A673 (cell line): ENCODE data around the gene ZNF358.

Source experiments
- EZH2 ChIP-seq: fragments of 200-600 bp; sonication (generic); IDR thresholded peaks from 2 replicates; pipeline ENCODE4 v1.6.1; 2017; ENCODE audit warnings: borderline replicate concordance, low read depth, mild to moderate bottlenecking, mixed read lengths, antibody characterized with exemption, low read length; ENCODE audit not compliant: poor library complexity, severe bottlenecking
- TF ChIP-seq, protein P1 (sequence below): fragments of 300-800, 200-600 bp; sonication (generic); conservative IDR thresholded peaks from 2 replicates; pipeline ENCODE4 v1.5.1; 2017; ENCODE audit warnings: low read depth, mild to moderate bottlenecking, antibody characterized with exemption, low read length, moderate library complexity, mixed read lengths

DNA sequence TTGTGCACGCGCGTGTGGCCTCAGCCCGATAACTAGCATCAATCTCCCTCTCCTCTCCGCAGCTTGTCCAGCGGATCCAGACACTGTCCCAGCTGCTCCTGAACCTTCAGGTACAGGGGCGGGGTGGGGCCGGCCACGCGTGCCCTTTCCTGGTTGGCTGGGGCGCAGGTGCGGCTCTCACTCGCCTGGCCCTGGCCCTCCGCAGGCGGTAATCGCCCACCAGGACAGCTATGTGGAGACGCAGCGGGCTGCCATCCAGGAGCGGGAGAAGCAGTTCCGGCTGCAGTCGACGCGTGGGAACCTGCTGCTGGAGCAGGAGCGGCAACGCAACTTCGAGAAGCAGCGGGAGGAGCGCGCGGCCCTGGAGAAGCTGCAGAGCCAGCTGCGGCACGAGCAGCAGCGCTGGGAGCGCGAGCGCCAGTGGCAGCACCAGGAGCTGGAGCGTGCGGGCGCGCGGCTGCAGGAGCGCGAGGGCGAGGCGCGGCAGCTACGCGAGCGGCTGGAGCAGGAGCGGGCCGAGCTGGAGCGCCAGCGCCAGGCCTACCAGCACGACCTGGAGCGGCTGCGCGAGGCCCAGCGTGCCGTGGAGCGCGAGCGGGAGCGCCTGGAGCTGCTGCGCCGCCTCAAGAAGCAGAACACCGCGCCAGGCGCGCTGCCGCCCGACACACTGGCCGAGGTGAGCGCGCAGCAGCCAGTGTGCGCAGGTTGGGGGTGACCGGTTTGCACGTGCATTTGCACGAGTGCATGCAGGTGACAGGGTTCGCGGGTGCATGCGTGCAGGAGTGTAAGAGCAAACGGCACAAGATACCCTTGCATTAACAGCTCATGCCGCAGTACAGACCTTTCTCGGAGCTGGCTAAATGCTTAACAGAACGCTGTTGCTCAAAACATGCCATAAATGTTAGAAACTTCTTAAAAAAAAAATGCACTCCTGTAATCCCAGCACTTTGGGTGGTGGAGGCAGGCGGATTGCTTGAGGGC is 48.6 kb upstream of the ZNF358 start:
- TF ChIP-seq, protein P1, sequence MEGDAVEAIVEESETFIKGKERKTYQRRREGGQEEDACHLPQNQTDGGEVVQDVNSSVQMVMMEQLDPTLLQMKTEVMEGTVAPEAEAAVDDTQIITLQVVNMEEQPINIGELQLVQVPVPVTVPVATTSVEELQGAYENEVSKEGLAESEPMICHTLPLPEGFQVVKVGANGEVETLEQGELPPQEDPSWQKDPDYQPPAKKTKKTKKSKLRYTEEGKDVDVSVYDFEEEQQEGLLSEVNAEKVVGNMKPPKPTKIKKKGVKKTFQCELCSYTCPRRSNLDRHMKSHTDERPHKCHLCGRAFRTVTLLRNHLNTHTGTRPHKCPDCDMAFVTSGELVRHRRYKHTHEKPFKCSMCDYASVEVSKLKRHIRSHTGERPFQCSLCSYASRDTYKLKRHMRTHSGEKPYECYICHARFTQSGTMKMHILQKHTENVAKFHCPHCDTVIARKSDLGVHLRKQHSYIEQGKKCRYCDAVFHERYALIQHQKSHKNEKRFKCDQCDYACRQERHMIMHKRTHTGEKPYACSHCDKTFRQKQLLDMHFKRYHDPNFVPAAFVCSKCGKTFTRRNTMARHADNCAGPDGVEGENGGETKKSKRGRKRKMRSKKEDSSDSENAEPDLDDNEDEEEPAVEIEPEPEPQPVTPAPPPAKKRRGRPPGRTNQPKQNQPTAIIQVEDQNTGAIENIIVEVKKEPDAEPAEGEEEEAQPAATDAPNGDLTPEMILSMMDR: no peak
- no peak for TF ChIP-seq EZH2
